ENCODE measurements around the gene CHAD.

- no peak for TF ChIP-seq CTCF (IDR thresholded peaks at IDR 0.05)
- no peak for TF ChIP-seq EZH2 (IDR thresholded peaks at IDR 0.05; ENCODE audit: borderline replicate concordance, insufficient read depth, low read depth, low read length, poor library complexity, severe bottlenecking)
These were observed 4.6 kb downstream of the CHAD start for GRCh38 chr17:50464121-50464520.
